GM12878 (cell line): Measurements from ENCODE around the gene THAP4. TPM values are rescaled to one million over a fixed set of nuclear protein-coding genes. Genes with fewer than 3 reads are reported as not detected.

Experiments used
- ATAC-seq: fragments of 200-7000 bp; cut with Tn5 transposase; 3 replicates; pipeline ENCODE4 v1.9.1; 2020; ENCODE audit warnings: mild to moderate bottlenecking, moderate library complexity
- BruUV-seq: library from RNA; stranded (reverse); fragments of 400-500 nt; replicated peaks from 2 replicates; lab custom pipeline; 2021; lab: Mats Ljungman, UMichigan
- CTCF ChIA-PET: fragments of 300-600 bp; sonication (Branson Sonifier 250); formaldehyde crosslinking; extraction: SDS; loops from one replicate; lab custom pipeline; 2021; ENCODE audit warnings: inconsistent platforms; lab: Yijun Ruan, JAX
- POLR2A ChIA-PET: fragments of 350-600 bp; formaldehyde crosslinking; extraction: SDS; loops from one replicate; lab custom pipeline; 2021; ENCODE audit warnings: inconsistent platforms; lab: Charles Lee
- RAD21 ChIA-PET: fragments of 300-600 bp; sonication (Branson Sonifier 250); formaldehyde crosslinking; loops from one replicate; lab custom pipeline; 2023; ENCODE audit warnings: antibody characterized with exemption; ENCODE audit not compliant: unreplicated experiment; lab: Charles Lee
- SMC1A ChIA-PET: fragments of 300-600 bp; sonication (Branson Sonifier 250); formaldehyde crosslinking; loops from one replicate; lab custom pipeline; 2023; ENCODE audit not compliant: unreplicated experiment, uncharacterized antibody; lab: Charles Lee
- DNase-seq: peaks from one replicate; pipeline ENCODE4 v3.0.0-alpha.2; 2011; ENCODE audit warnings: low read depth, low spot score
- FAIRE-seq: peaks from 3 replicates; lab custom pipeline; 2011; peaks lifted over from hg19 to GRCh38; lab: Jason Lieb, UNC
- H2AFZ ChIP-seq: 2 replicates; pipeline ENCODE4 v1.6.0; 2011; ENCODE audit warnings: low read depth, low read length, control low read depth; ENCODE audit not compliant: control insufficient read depth
- H3K27ac ChIP-seq: 2 replicates; pipeline ENCODE4 v1.5.1; 2011; ENCODE audit warnings: control low read depth; ENCODE audit not compliant: control insufficient read depth, insufficient read depth
- H3K27me3 ChIP-seq, 2 experiments: replicated peaks in 1 of 2; 2 replicates each; pipeline versions ENCODE4 v1.6.0 to v1.6.1; 2011; ENCODE audit warnings: low read length in 1 of 2; ENCODE audit not compliant: control insufficient read depth in 2 of 2, insufficient read depth in 2 of 2
- H3K36me3 ChIP-seq, 2 experiments: 2 replicates each; pipeline ENCODE4 v1.5.1; 2011; ENCODE audit warnings: low read length in 1 of 2; ENCODE audit not compliant: control insufficient read depth in 2 of 2, insufficient read depth in 2 of 2
- H3K4me1 ChIP-seq: 2 replicates; pipeline ENCODE4 v1.6.1; 2011; ENCODE audit warnings: mild to moderate bottlenecking, low read length, moderate library complexity, mixed read lengths; ENCODE audit not compliant: control insufficient read depth, insufficient read depth
- H3K4me2 ChIP-seq: 2 replicates; pipeline ENCODE4 v1.6.0; 2011; ENCODE audit warnings: control low read depth; ENCODE audit not compliant: control insufficient read depth, insufficient read depth
- H3K4me3 ChIP-seq: fragments of 200-600 bp; sonication (generic); 2 replicates; pipeline ENCODE4 v1.5.1; 2016
- H3K79me2 ChIP-seq: 2 replicates; pipeline ENCODE4 v1.6.0; 2011; ENCODE audit warnings: low read length; ENCODE audit not compliant: control insufficient read depth, insufficient read depth
- H3K9ac ChIP-seq: 2 replicates; pipeline ENCODE4 v1.8.0; 2011; ENCODE audit warnings: low read length, control low read depth, mixed read lengths; ENCODE audit not compliant: control insufficient read depth, insufficient read depth
- H3K9me3 ChIP-seq: replicated peaks from 3 replicates; pipeline ENCODE4 v1.5.1; 2011; ENCODE audit warnings: mild to moderate bottlenecking, low read length; ENCODE audit not compliant: control insufficient read depth, insufficient read depth
- H4K20me1 ChIP-seq: 2 replicates; pipeline ENCODE4 v1.6.0; 2011; ENCODE audit not compliant: control insufficient read depth, insufficient read depth
- CUX1 ChIP-seq: IDR thresholded peaks from 2 replicates; pipeline ENCODE4 v1.6.1; 2012; ENCODE audit warnings: improper control_type of control experiment, low read depth, low read length; ENCODE audit not compliant: insufficient replicate concordance
- DPF2 ChIP-seq: fragments of 450-650 bp; IDR thresholded peaks from 2 replicates; pipeline ENCODE4 v1.6.1; 2017; ENCODE audit warnings: mild to moderate bottlenecking
- HDAC2 ChIP-seq: fragments of 200-600 bp; sonication (generic); IDR thresholded peaks from 2 replicates; pipeline ENCODE4 v1.6.1; 2017
- IRF5 ChIP-seq: fragments of 450-650 bp; IDR thresholded peaks from 2 replicates; pipeline ENCODE4 v1.6.1; 2017; ENCODE audit warnings: borderline replicate concordance
- LARP7 ChIP-seq: fragments of 450-650 bp; IDR thresholded peaks from 2 replicates; pipeline ENCODE4 v1.6.1; 2017; ENCODE audit warnings: mild to moderate bottlenecking
- PBX3 ChIP-seq: IDR thresholded peaks from 2 replicates; pipeline ENCODE4 v1.6.1; 2011; ENCODE audit warnings: mild to moderate bottlenecking, low read depth, low read length, moderate library complexity; ENCODE audit not compliant: insufficient replicate concordance
- REST ChIP-seq: IDR thresholded peaks from 2 replicates; pipeline ENCODE4 v1.6.1; 2012; ENCODE audit warnings: mild to moderate bottlenecking, low read depth, low read length
- SREBF2 ChIP-seq: IDR thresholded peaks from 2 replicates; pipeline ENCODE4 v1.6.1; 2012; ENCODE audit warnings: mild to moderate bottlenecking, low read length
- WGBS: methylation state at CpG from one replicate; pipeline ENCODE4 v1.1.6; 2016; ENCODE audit warnings: low lambda C conversion rate; ENCODE audit not compliant: insufficient replicate concordance, insufficient coverage; ENCODE audit errors: missing lambda C conversion rate; 5-methylcytosine and 5-hydroxymethylcytosine counted together
- in situ Hi-C: fragments of 300-500 bp; cut with MboI; formaldehyde crosslinking; loops from 9 replicates; pipeline ENCODE4 v1.14.3; 2018; ENCODE audit warnings: mixed read lengths
- intact Hi-C: fragments of 100-400 bp; cut with micrococcal nuclease; formaldehyde crosslinking; loops from one replicate; pipeline ENCODE4 v1.14.2; 2022; ENCODE audit not compliant: unreplicated experiment
- polyA plus RNA-seq, 11 experiments: library from polyadenylated mRNA; depleted of rRNA in 4 of 11; unstranded in 6 of 11; stranded (reverse) in 5 of 11; fragments of >200 nt; fragmentation: Nextera tagmentation in 4 of 11; fragmentation: Illumina TruSeq in 1 of 11; extraction: Ambion mirVana in 4 of 11; extraction: Trizol in 1 of 11; gene quantifications; 1 replicate in 1 of 11; 2 replicates in 10 of 11; pipeline versions ENCODE4 v1.2.1 to v1.2.3, GENCODE V29; 2011 to 2016; ENCODE audit warnings: inconsistent platforms in 2 of 11, missing spikeins in 2 of 11, low read depth in 1 of 11
- total RNA-seq, 4 experiments: library from RNA; depleted of rRNA in 3 of 4; stranded (reverse); fragments of >200 nt in 3 of 4; fragmentation: Illumina TruSeq in 1 of 4; extraction: Trizol in 1 of 4; gene quantifications; 2 replicates each; pipeline versions ENCODE4 v1.2.1 to v1.2.3, GENCODE V29; 2013 to 2021
- TF ChIP-seq, protein P1 (sequence below): IDR thresholded peaks from 2 replicates; pipeline ENCODE4 v1.6.1; 2011; ENCODE audit warnings: borderline replicate concordance, low read depth, mild to moderate bottlenecking, moderate library complexity, mixed read lengths, low read length; ENCODE audit not compliant: insufficient read depth; ENCODE audit errors: extremely low read length

THAP4 gene
- total and polyA plus RNA-seq, 10 of the 15 experiments (the other 5 are each of a cell fraction or from before 2014, with no cell fraction given): 12.9 to 67.7 (median 44.5) TPM

GRCh38 chr2:241560162-241560882, 76.6 kb downstream of the THAP4 start:
- BruUV-seq: no TSS peak
- SMC1A ChIA-PET: no interaction called here
- H2AFZ ChIP-seq: no peak overlapping the region
- H3K36me3 ChIP-seq: no peaks in the 10 kb centered on the region
- H3K9me3 ChIP-seq: no peaks in the 10 kb centered on the region; the same call in 2 of the 3 replicates
- POLR2A ChIA-PET: no interaction called here
- CTCF ChIA-PET: no interaction called here
- no peak overlapping the region for H3K4me3 ChIP-seq
- in situ Hi-C loops (no loop called here), intact Hi-C loops (no loop called here)
- 55% methylated on average over 18 of the region's 18 CpGs for WGBS
- RAD21 ChIA-PET: no interaction called here
- no peak overlapping the region for H3K27ac ChIP-seq
- no peaks in the 10 kb centered on the region for H3K4me1 ChIP-seq
- no peaks in the 10 kb centered on the region; a peak in 1 of 4 replicates for H3K27me3 ChIP-seq
- no peak for FAIRE-seq
- no peak overlapping the region for H3K4me2 ChIP-seq
- no peak for DNase-seq
- H3K79me2 ChIP-seq: no peaks in the 10 kb centered on the region
- H3K9ac ChIP-seq: no peak overlapping the region
- H4K20me1 ChIP-seq: no peaks in the 10 kb centered on the region
- ATAC-seq: no peak
- TF ChIP-seq PBX3 (no peak), REST (no peak), SREBF2 (no peak), LARP7 (no peak), CUX1 (no peak), IRF5 (no peak), DPF2 (no peak), HDAC2 (no peak)
- TF ChIP-seq, protein P1, sequence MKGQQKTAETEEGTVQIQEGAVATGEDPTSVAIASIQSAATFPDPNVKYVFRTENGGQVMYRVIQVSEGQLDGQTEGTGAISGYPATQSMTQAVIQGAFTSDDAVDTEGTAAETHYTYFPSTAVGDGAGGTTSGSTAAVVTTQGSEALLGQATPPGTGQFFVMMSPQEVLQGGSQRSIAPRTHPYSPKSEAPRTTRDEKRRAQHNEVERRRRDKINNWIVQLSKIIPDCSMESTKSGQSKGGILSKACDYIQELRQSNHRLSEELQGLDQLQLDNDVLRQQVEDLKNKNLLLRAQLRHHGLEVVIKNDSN: no peak
